GM21515 (cell line): ENCODE measurements around the gene SLC30A9.

Experiments used
- ATAC-seq: cut with Tn5 transposase; IDR thresholded peaks from one replicate; pipeline ENCODE4 v1.9.1; 2021; ENCODE audit not compliant: unreplicated experiment

The SLC30A9 gene

DNA sequence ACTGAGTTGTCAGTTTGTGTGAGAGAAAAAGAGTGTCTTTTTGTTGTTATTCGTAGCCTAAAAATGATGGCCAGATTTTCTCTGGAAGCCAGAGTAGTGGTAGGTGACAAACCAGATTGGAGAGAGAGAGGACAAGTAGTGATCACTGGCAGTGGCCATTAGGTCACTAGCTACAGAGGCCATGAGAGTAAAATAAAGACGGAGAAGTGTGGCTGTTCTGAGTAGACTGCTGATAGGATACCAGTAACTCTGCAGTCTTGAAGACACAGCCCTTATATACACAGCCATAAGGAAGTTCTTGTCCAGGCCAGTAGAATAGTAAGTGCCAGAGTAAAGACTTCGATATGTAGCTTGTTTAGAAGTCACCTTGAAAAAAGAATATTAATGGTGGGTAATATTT lies 7.7 kb downstream of the SLC30A9 start:
- ATAC-seq, result no peak

DNA sequence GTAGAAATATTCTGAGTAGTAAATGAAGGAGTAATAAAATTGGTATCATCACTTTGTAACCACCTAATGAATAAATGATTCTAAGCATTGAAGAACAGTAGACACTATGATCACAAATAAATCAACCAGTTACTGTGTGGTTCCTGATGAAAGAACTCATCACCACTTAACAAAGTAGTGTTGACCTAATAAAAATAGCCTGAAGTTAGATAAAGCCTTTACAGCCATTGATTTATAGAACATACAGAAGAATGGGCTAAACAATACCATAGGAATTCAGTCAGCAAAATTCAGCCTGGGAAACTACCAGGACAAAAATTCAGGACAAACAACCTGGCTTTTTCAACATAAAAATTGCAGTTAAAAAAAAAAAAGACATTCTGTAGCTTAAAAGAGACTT lies 9.0 kb downstream of the SLC30A9 start:
- no peak for ATAC-seq

DNA sequence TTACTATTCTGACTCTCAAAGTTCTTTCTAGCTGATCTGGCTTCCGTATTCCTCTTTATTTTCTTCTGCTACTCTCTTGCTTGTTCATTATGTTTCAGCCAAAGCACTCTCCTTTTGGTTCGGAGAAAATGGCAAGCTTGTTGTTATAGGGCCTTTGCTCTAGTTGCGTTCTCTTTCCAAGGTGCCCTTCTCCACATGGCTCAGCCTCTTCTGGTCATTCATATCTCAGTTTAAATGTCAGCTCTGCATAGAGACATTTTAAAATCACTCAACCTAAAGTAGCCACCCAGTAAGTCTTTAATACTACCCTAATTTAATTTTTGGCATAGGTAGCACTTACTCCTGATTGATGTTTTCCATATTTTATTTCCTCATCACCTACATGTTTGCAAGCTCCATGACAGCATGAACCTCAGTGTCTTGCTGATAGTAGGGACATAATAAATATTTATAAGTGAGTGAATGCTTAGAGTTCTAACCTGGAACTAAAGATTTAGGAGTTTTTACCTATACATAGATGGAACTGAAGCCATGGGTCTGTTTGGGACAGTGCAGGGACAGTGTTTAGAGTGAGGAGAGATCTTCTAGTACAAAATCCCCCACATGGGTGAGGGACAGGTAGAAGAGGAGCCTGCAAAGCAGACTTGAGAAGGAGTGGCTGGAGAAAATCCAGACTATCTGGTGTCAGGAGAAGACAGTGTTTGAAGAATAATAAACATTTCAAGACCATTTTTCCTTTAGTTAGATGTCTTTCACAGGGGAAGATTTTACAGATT lies 17.9 kb downstream of the SLC30A9 start:
- no peak for ATAC-seq

GRCh38 chr4:42015438-42015837 lies 25.1 kb downstream of the SLC30A9 start:
- no peak for ATAC-seq

DNA sequence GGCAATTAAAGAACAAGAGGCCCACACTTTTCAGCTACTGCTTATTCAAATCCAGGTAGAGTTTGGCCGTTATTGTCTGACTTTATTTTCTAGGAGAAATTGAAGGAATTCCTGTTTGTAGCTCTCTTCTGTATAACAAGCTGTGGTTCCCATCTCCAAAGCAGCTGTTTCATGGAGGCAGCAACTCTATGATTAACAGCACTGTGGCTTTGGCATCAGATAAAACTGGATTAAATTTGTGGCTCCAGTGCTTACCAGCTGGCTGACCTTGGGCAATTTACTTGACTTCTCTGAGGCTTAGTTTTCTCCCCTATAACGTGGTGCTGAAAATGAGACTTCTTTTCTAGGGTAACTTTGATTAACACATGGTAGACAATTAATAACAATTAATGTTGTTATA lies 28.1 kb downstream of the SLC30A9 start:
- no peak for ATAC-seq

GRCh38 chr4:42048394-42048793 lies 58.1 kb downstream of the SLC30A9 start:
- no peak for ATAC-seq

DNA sequence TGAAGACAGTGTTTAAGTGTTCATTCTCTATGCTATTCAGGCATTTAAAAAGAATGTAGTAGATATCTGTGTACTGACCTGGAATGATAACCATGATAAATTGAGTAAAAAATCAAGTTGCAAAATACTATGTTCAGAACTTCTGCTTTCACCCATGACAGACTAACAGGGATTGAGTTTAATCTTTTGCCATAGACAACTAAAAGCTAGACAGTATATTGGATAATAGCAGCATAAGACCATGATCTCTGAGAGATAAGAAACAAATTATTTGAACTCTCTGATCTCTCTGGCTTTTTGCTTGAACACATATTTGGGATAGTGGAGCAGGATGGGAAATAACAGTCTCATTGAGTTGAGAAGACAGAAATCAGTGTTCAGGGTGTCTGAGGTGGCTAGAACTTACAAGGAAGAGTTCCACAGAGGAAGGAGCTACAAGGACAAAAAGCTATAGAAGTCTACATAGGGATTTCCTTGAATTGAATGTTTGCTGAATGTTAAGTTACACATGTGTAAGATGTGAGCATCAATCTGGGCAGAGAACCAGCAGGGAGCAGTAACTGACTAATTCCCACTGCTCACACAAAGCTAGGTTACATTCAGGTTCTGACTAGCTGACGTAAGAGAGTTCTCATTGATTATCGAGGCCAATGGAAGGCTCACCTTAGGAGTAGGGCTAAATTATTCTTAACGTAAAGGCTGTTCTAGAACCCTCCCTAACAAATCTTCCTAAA lies 60.4 kb downstream of the SLC30A9 start:
- ATAC-seq, result no peak

DNA sequence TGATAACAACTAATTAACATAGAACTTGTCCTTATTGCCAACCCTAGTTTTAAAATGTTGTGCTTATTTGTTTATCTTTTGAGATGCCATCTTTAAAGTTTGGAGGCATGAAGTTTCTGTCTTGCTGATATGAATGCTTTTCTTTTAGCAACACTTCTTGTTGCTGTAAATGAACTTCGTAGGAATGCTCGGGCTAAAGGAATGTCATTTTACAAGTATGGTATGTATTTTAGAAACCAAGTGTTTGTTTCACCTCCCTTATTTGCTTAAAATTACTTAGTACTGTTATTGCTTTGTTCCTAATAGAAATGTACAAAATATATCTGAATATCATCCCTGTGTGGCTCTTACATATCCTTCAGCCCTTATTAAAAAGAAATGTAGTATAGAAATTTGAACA lies 76.1 kb downstream of the SLC30A9 start:
- ATAC-seq, result no peak

DNA sequence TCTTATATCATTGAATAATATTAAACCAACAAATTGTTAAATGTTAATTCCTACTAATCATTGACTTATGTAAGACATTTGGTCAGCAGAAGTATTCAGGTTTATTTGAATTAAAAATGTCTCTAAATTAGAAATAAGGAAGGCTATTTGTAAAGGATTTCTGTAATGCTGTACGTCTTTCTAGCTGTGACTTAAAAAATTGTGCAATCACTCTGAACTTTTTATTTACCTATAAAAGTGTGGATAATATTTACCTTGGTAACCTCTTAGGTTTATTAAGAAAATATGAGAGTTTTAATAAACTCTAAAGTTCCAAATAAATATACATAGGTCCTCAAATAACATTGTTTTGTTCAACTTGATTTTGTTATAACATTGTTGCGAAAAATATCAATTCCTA lies 76.9 kb downstream of the SLC30A9 start:
- no peak for ATAC-seq

DNA sequence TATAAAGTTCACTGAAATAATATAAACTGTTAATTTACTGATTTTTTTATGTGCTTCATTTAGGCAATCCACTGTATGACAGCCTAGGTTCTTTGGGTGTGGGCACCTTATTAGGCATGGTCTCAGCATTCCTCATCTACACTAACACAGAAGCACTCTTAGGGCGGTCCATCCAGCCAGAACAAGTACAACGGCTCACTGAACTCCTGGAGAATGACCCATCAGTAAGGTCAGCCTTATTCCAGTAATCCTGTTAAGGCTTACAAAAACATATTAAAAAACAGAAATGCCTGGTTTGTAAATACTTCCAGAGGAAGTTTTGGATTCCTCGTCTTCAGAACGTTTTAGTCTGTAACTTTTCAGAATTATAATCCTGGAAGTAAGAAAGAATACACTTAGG lies 80.1 kb downstream of the SLC30A9 start:
- no peak for ATAC-seq

GRCh38 chr4:42074294-42074693 lies 84.0 kb downstream of the SLC30A9 start:
- no peak for ATAC-seq

DNA sequence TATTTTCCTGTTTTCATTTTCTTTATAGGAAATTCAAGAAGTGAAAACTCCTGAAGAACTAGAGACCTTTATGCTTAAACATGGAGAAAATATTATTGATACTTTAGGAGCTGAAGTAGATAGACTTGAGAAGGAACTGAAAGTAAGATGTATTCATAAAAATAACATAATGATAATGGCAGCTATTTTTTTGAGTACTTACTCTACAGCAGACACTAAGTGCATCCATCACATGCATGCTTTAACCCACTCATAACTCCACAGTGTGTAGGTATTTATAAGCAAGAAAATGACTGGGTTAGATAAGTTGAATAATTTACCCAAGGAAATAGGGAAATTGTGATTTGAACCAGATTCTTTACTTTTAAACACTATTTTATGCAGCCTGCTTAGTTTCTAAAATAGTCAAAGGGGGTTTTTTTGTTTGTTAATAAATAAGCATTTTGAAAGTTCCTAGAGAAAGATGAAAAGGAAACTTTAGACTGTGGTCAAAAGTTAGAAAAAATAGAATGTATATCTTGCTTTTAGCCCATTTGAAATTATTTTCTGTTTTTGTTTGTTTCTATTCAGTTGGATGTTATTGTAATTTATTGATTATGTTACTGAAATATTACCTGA lies 88.0 kb downstream of the SLC30A9 start:
- ATAC-seq, result peak; percentile 90

DNA sequence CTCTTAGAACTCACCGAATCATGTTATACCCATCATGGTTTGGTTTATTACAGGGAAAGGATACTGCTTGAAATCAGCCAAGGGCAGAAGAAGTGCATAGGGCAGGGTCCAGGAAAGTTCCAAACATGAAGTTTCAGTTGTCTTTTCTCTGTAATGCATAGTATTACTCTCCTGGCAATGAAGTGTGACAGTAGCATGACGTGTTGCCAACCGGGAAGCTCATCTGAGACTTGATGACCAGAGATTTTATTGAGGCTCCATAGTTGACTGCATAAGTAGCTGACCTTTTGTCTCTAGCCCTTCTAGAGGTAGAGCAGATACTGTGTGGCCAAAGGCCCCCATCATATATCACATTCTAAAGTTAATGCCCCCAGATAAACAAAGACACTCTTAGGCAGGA lies 90.0 kb downstream of the SLC30A9 start:
- ATAC-seq, result no peak

DNA sequence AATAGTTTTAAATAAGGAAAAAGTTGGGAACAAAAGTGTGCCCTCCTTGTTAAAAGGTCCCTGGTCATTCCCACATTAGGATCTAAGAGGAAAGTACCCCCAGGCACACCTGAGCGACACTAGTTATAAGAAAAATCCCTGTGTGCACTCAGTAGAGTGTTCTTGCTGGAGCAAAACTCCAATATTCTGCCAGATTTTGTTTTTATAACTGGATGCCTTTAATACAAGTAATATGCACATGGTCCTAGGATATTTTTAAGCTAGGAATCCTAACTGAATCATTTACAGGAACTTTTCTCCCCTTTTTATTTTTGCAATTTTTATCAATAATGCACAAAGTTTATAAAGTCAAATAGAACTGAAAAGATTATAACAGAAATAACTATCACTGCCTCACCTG lies 93.5 kb downstream of the SLC30A9 start:
- no peak for ATAC-seq

- ATAC-seq, result no peak
Measured at GRCh38 chr4:42088386-42088785, 98.1 kb downstream of the SLC30A9 start.

DNA sequence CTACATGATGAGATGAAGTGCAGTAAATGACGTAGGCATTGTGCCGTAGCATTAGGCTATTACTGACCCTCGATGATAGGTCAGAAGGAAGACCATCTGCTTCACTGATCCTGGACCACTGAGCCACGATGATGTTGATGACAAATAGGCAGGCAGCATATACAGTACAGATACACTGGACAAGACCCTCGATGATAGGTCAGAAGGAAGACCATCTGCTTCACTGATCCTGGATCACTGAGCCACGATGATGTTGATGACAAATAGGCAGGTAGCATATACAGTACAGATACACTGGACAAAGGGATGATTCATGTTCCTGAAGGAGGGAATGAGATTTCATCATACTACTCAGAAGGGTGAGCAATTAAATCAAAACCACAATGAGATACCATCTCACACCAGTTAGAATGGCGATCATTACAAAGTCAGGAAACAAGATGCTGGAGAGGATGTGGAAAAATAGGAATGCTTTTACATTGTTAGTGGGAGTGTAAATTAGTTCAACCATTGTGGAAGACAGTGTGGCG lies 111.2 kb downstream of the SLC30A9 start:
- no peak for ATAC-seq

DNA sequence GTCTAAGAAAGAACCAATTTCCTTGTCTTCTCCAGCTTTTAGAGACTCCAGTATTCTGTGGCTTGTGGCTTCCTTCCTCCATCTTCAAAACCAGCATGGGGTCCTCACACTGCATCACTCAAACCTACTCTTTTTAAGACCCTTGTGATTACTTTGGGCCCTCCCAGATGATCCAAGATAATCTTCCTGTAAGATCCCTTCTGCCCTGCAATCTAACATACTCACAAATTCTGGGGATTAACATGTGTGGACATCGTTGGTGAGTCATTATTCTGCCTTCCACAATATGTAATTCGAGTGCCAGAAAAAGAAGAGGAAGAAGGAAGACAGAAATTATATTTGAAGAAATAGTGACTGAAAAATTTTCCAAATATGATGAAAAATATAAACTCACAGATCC lies 114.2 kb downstream of the SLC30A9 start:
- no peak for ATAC-seq

GRCh38 chr4:42112846-42113245 lies 122.5 kb downstream of the SLC30A9 start:
- no peak for ATAC-seq

GRCh38 chr4:42119886-42120285 lies 129.6 kb downstream of the SLC30A9 start:
- no peak for ATAC-seq

GRCh38 chr4:42122237-42122636 lies 131.9 kb downstream of the SLC30A9 start:
- no peak for ATAC-seq

DNA sequence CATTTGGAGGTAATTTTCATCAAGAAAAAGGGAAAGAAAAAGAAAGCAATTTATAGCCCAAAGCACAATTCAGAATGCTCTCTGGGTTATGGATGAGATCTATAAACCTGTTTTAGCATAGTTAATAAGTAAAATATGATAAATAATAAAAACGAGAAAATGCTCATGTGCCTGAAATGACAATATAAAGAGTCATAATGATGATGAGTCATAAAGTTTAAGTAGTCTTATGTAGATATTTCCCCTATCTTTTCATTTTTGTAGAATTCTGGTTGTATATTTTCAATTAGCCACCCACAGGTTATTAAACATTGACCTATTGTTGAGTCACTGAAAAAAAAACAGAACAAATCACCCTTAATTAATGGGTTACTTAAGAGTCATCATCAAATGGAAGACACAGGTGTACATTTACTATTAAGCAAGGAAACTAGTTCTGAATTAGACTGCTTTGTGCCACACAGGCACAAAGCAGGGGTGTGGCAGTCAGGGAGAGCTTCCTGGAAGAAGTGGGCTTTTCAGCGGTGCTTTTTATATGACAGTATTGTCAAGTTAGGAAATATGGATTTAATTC lies 132.8 kb downstream of the SLC30A9 start:
- no peak for ATAC-seq

DNA sequence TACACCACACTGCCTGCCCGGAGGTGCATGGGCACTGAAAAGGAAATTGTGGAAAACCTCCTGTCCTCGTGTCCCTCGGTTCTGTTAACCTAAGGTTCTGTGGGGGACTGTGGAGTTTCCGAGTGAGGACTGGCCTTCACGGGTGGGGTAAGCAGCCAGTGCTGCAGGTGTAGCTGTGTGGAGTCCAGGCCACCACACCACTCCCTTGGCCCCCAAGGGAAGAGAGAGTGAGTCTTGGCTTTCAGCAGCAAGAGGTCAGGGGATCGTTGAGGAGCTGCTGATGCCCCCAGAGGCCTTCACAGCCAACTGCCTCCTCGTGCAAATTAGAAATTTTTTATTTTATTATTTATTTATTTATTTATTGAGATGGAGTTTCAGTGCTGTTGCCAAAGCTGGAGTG lies 141.8 kb downstream of the SLC30A9 start:
- no peak for ATAC-seq
